ENCODE data around the gene CCRL2. TPM values are rescaled to one million over a fixed set of nuclear protein-coding genes. Genes with fewer than 3 reads are reported as not detected.
A peak's percentile ranks its signal among the peaks of the same experiment; 100 is the strongest.

Gene CCRL2
- not detected in 2 replicates for total RNA-seq
- long read RNA-seq: 0 reads

GRCh38 chr3:46406788-46407611 is at the start of gene CCRL2, which contains the start of gene CCR5AS:
Gene CCRL2 (plus strand): TSS chr3:46407259. CDS start chr3:46408080, 821 bp downstream.
Gene CCR5AS (minus strand): TSS chr3:46407066.
- Mint-ChIP-seq H3K36me3 (ENCODE audit: unreplicated experiment) (no peaks in the 10 kb centered on the region), H3K4me1 (ENCODE audit: unreplicated experiment) (peaks cover 34% of the 10 kb centered on the region), H3K9me3 (ENCODE audit: unreplicated experiment) (peaks cover 4% of the 10 kb centered on the region), H3K27ac (ENCODE audit: unreplicated experiment) (peak within 1 kb of the TSS; percentile 75), H3K4me3 (ENCODE audit: unreplicated experiment) (peak within 1 kb of the TSS; percentile 56), H3K27me3 (ENCODE audit: unreplicated experiment) (no peaks in the 10 kb centered on the region)
- no peak for DNase-seq (ENCODE audit: extremely low spot score, unreplicated experiment)
- TF ChIP-seq, protein P1, sequence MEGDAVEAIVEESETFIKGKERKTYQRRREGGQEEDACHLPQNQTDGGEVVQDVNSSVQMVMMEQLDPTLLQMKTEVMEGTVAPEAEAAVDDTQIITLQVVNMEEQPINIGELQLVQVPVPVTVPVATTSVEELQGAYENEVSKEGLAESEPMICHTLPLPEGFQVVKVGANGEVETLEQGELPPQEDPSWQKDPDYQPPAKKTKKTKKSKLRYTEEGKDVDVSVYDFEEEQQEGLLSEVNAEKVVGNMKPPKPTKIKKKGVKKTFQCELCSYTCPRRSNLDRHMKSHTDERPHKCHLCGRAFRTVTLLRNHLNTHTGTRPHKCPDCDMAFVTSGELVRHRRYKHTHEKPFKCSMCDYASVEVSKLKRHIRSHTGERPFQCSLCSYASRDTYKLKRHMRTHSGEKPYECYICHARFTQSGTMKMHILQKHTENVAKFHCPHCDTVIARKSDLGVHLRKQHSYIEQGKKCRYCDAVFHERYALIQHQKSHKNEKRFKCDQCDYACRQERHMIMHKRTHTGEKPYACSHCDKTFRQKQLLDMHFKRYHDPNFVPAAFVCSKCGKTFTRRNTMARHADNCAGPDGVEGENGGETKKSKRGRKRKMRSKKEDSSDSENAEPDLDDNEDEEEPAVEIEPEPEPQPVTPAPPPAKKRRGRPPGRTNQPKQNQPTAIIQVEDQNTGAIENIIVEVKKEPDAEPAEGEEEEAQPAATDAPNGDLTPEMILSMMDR (IDR thresholded peaks at IDR 0.05): no peak

GRCh38 chr3:46358466-46358865 is 48.6 kb upstream of the CCRL2 start:
- no peaks in the 10 kb centered on the region for H3K4me1 Mint-ChIP-seq (ENCODE audit: unreplicated experiment)
- H3K4me3 Mint-ChIP-seq (ENCODE audit: unreplicated experiment): no peak overlapping the region
- peaks cover 39% of the 10 kb centered on the region for H3K27me3 Mint-ChIP-seq (ENCODE audit: unreplicated experiment)
- H3K27ac Mint-ChIP-seq (ENCODE audit: unreplicated experiment): no peak overlapping the region
- no peaks in the 10 kb centered on the region for H3K36me3 Mint-ChIP-seq (ENCODE audit: unreplicated experiment)
- H3K9me3 Mint-ChIP-seq (ENCODE audit: unreplicated experiment): no peaks in the 10 kb centered on the region
- no peak for DNase-seq (ENCODE audit: extremely low spot score, unreplicated experiment)
- TF ChIP-seq, protein P1 (IDR thresholded peaks at IDR 0.05): no peak

DNA sequence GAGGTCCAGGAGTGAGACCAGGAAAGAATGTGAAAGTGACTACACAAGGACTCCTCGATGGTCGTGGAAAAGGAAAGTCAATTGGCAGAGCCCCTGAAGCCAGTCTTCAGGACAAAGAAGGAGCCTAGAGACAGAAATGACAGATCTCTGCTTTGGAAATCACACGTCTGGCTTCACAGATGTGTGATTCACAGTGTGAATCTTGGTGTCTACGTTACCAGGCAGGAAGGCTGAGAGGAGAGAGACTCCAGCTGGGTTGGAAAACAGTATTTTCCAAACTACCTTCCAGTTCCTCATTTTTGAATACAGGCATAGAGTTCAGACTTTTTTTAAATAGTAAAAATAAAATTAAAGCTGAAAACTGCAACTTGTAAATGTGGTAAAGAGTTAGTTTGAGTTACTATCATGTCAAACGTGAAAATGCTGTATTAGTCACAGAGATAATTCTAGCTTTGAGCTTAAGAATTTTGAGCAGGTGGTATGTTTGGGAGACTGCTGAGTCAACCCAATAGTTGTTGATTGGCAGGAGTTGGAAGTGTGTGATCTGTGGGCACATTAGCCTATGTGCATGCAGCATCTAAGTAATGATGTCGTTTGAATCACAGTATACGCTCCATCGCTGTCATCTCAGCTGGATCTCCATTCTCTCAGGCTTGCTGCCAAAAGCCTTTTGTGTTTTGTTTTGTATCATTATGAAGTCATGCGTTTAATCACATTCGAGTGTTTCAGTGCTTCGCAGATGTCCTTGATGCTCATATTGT is 47.1 kb upstream of the CCRL2 start:
- Mint-ChIP-seq H3K9me3 (ENCODE audit: unreplicated experiment) (no peaks in the 10 kb centered on the region), H3K27me3 (ENCODE audit: unreplicated experiment) (peaks cover 38% of the 10 kb centered on the region), H3K4me1 (ENCODE audit: unreplicated experiment) (no peaks in the 10 kb centered on the region), H3K27ac (ENCODE audit: unreplicated experiment) (no peak overlapping the region), H3K4me3 (ENCODE audit: unreplicated experiment) (no peak overlapping the region), H3K36me3 (ENCODE audit: unreplicated experiment) (no peaks in the 10 kb centered on the region)
- TF ChIP-seq, protein P1 (IDR thresholded peaks at IDR 0.05): no peak
- no peak for DNase-seq (ENCODE audit: extremely low spot score, unreplicated experiment)

DNA sequence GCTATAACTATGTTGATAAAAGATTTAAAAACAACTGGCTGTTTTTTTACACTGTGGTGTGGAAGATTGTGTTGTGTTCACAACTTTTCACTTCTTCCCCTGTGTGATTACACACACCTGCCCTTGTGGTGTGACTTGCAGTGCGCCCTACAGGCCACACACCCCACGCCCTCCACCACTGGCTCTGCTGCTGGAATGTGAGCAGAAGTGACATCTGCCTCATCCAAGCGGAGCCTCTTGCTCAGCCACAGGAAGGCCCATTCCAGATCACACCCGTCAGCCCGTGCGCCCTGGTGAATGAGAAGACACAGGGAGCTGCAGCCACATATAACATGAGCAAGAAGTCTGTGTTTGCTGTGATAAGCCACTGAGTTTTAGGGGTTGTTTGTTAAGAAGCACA is 46.2 kb upstream of the CCRL2 start:
- H3K4me1 Mint-ChIP-seq (ENCODE audit: unreplicated experiment): no peaks in the 10 kb centered on the region
- TF ChIP-seq, protein P1 (IDR thresholded peaks at IDR 0.05): no peak
- H3K9me3 Mint-ChIP-seq (ENCODE audit: unreplicated experiment): no peaks in the 10 kb centered on the region
- peaks cover 32% of the 10 kb centered on the region for H3K27me3 Mint-ChIP-seq (ENCODE audit: unreplicated experiment)
- DNase-seq (ENCODE audit: extremely low spot score, unreplicated experiment): peak; percentile 60
- no peak overlapping the region for H3K4me3 Mint-ChIP-seq (ENCODE audit: unreplicated experiment)
- no peaks in the 10 kb centered on the region for H3K36me3 Mint-ChIP-seq (ENCODE audit: unreplicated experiment)
- H3K27ac Mint-ChIP-seq (ENCODE audit: unreplicated experiment): no peak overlapping the region

All from osteocyte (in vitro differentiated cells).